Fibroblast of pulmonary artery (primary cell): Measurements from ENCODE around the gene FBLN2.

Experiments used
- DNase-seq: peaks from one replicate; pipeline ENCODE4 v3.0.0-alpha.2; 2010; ENCODE audit warnings: low read depth
- H3K4me3 ChIP-seq: replicated peaks from 2 replicates; pipeline ENCODE4 v1.5.1; 2011; ENCODE audit warnings: low read depth, mild to moderate bottlenecking, control low read depth, low read length, moderate library complexity
- TF ChIP-seq, protein P1 (sequence below): IDR thresholded peaks from 2 replicates; pipeline ENCODE4 v1.5.1; 2011; ENCODE audit warnings: mild to moderate bottlenecking, control low read depth, low read length, inconsistent platforms; ENCODE audit errors: missing control alignments

Gene FBLN2

GRCh38 chr3:13596426-13597205 is 47.7 kb downstream of the FBLN2 start:
- no peak for DNase-seq
- TF ChIP-seq, protein P1, sequence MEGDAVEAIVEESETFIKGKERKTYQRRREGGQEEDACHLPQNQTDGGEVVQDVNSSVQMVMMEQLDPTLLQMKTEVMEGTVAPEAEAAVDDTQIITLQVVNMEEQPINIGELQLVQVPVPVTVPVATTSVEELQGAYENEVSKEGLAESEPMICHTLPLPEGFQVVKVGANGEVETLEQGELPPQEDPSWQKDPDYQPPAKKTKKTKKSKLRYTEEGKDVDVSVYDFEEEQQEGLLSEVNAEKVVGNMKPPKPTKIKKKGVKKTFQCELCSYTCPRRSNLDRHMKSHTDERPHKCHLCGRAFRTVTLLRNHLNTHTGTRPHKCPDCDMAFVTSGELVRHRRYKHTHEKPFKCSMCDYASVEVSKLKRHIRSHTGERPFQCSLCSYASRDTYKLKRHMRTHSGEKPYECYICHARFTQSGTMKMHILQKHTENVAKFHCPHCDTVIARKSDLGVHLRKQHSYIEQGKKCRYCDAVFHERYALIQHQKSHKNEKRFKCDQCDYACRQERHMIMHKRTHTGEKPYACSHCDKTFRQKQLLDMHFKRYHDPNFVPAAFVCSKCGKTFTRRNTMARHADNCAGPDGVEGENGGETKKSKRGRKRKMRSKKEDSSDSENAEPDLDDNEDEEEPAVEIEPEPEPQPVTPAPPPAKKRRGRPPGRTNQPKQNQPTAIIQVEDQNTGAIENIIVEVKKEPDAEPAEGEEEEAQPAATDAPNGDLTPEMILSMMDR, result no peak
- no peak overlapping the region for H3K4me3 ChIP-seq

DNA sequence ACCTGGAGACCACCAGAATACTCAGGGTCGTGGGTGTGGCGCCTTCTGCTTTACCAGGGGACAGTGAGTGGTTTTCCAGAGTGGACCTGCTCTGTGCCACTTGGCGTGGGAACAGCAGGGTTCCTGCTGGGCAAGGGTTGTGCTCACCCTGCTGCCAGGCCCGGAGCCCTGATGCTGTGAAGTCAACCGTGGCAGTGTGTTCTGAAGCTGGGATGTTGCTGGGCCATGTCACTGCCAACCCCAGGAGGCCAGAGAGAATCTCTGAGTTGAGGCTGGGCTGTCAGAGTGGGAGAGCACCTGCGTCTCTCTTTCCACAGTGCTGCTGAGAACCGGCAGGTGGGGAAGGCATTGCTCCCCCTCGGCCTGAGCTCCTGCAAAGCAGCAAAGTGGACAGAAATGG is 48.7 kb downstream of the FBLN2 start:
- DNase-seq, result no peak
- TF ChIP-seq, protein P1, result no peak
- H3K4me3 ChIP-seq, result no peak overlapping the region

DNA sequence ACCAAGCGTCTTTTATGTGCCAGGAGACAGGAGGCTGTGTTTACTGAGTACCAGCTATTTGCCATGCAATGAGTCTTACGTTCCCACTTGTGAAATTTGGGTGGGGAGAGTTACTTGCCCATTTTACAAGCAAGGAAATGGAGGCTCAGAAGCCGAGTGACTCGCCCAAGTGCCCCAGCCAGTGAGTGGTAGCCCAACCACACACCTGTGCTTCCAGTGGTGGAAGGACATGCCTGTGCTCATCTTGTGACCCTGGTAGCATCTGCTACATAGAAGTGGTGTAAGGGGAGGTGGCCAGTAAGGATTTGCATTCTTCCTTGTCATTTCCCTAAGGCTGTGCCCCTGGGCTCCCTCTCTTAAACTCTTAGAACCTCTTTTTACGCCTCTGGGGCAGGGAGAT is 49.3 kb downstream of the FBLN2 start:
- DNase-seq, result no peak
- TF ChIP-seq, protein P1, result no peak

DNA sequence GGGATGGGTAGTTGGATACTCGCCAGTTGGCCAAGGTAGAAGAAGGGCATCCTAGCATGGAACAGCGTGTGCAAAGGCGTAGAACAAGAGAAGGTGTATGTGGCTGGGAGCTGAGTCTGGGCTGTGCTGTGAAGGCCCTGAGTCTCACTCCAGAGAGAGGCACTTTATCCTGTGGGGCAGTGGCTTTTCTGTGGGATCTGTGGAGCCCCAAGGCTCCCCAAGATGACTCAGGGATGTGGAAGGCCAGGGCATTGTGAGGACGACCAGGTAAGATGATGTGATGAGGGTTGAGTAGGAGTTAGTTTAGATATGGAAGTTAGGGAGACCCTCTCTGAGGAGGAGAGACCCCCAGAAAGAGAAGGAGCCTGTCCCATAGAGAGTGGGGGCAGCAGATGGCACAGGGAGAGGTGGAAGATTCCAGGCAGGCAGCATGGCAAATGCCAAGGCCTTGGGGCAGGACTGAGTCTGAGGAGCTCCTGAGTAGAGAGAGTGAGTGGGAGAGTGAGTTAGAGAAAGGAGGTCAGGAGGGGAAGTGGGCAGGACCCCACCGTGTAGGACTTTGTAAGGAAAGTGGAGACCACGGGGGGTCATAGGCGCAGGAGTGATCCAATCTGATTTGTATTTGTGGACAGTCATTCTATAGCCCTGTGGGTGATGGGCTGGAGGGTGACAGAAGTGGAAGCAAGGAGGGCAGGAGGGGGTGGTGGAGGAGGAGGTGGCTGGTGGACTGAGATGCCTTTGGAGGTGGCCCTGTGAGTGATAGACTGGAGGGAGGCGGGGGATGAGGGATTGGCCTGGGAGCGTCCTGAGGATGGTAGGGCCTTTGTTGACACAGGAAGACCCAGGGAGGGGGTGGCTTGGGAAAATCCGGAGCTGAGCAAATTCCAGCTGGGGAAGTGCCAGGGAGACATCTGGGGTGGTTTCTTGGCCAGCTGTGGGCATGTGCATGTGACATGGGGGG is 50.3 kb downstream of the FBLN2 start:
- DNase-seq, result peak; percentile 38
- TF ChIP-seq, protein P1, result no peak

More for the DNA sequence above, 49.3 kb downstream of the FBLN2 start:
- H3K4me3 ChIP-seq, result no peak overlapping the region

GRCh38 chr3:13599887-13600450 is 51.0 kb downstream of the FBLN2 start:
- TF ChIP-seq, protein P1, result no peak
- no peak for DNase-seq
- no peak overlapping the region for H3K4me3 ChIP-seq

More for the DNA sequence above, 50.3 kb downstream of the FBLN2 start:
- no peak overlapping the region for H3K4me3 ChIP-seq

- H3K4me3 ChIP-seq, result no peak overlapping the region
- TF ChIP-seq, protein P1, result no peak
- peak; percentile 69 for DNase-seq
Observed at GRCh38 chr3:13600950-13601691, 52.2 kb downstream of the FBLN2 start.
